IMR-90 (cell line): ENCODE data around the gene TMEM239. TPM values are rescaled to one million over a fixed set of nuclear protein-coding genes. Genes with fewer than 3 reads are reported as not detected.

Experiments used
- ATAC-seq: fragments of 200-7000 bp; cut with Tn5 transposase; 2 replicates; pipeline ENCODE4 v1.9.1; 2020; ENCODE audit warnings: low read depth, mild to moderate bottlenecking, moderate library complexity
- BruUV-seq: library from RNA; stranded (reverse); fragments of 400-500 nt; replicated peaks from 2 replicates; lab custom pipeline; 2021; lab: Mats Ljungman, UMichigan
- CTCF ChIA-PET: fragments of 300-600 bp; formaldehyde crosslinking; extraction: SDS; loops from one replicate; lab custom pipeline; 2021; ENCODE audit warnings: antibody characterized with exemption; lab: Yijun Ruan, JAX
- POLR2A ChIA-PET: fragments of 300-600 bp; sonication (Branson Sonifier 250); formaldehyde crosslinking; loops from one replicate; lab custom pipeline; 2022; ENCODE audit warnings: antibody characterized with exemption; ENCODE audit not compliant: unreplicated experiment; lab: Charles Lee
- DNase-seq: peaks from one replicate; pipeline ENCODE4 v3.0.0; 2013
- H2AFZ ChIP-seq: replicated peaks from 2 replicates; pipeline ENCODE3; 2013; ENCODE audit warnings: low read length, mild to moderate bottlenecking; ENCODE audit not compliant: poor library complexity
- H2AK5ac ChIP-seq: 2 replicates; pipeline ENCODE4 v1.6.1; 2013; ENCODE audit warnings: low read depth, low read length, inconsistent platforms
- H2AK9ac ChIP-seq: replicated peaks from 2 replicates; pipeline ENCODE3; 2013; ENCODE audit warnings: mild to moderate bottlenecking, low read depth, low read length, moderate library complexity; ENCODE audit not compliant: poor library complexity
- H2BK120ac ChIP-seq: 2 replicates; pipeline ENCODE4 v1.6.1; 2013; ENCODE audit warnings: low read depth, low read length, inconsistent platforms
- H2BK15ac ChIP-seq: 3 replicates; pipeline ENCODE4 v1.6.1; 2013; ENCODE audit warnings: low read depth, low read length, inconsistent platforms
- H2BK20ac ChIP-seq: 2 replicates; pipeline ENCODE4 v1.6.1; 2013; ENCODE audit warnings: low read depth, mild to moderate bottlenecking, inconsistent platforms, low read length, moderate library complexity
- H2BK5ac ChIP-seq: 2 replicates; pipeline ENCODE4 v1.6.1; 2013; ENCODE audit warnings: mild to moderate bottlenecking, low read depth, low read length, inconsistent platforms; ENCODE audit not compliant: poor library complexity, severe bottlenecking
- H3K14ac ChIP-seq: replicated peaks from 2 replicates; pipeline ENCODE4 v1.6.1; 2013; ENCODE audit warnings: low read depth, low read length, inconsistent platforms
- H3K18ac ChIP-seq: 2 replicates; pipeline ENCODE4 v1.6.1; 2013; ENCODE audit warnings: low read depth, low read length, control low read depth
- H3K23ac ChIP-seq: 2 replicates; pipeline ENCODE4 v1.6.1; 2013; ENCODE audit warnings: low read depth, low read length, inconsistent platforms
- H3K27ac ChIP-seq: 2 replicates; pipeline ENCODE4 v1.5.1; 2013; ENCODE audit warnings: mild to moderate bottlenecking, control low read depth, low read length; ENCODE audit not compliant: insufficient read depth
- H3K27me3 ChIP-seq: 2 replicates; pipeline ENCODE4 v1.6.1; 2013; ENCODE audit warnings: low read length; ENCODE audit not compliant: control insufficient read depth, insufficient read depth
- H3K36me3 ChIP-seq: 2 replicates; pipeline ENCODE4 v1.6.1; 2013; ENCODE audit warnings: low read length, mixed read lengths; ENCODE audit not compliant: control insufficient read depth, insufficient read depth
- H3K4ac ChIP-seq: 2 replicates; pipeline ENCODE4 v1.6.1; 2013; ENCODE audit warnings: low read depth, low read length, inconsistent platforms
- H3K4me1 ChIP-seq: 2 replicates; pipeline ENCODE4 v1.6.1; 2013; ENCODE audit warnings: low read length, mixed read lengths; ENCODE audit not compliant: control insufficient read depth, insufficient read depth
- H3K4me2 ChIP-seq: 2 replicates; pipeline ENCODE4 v1.6.1; 2013; ENCODE audit warnings: low read depth, mild to moderate bottlenecking, control low read depth, low read length, moderate library complexity
- H3K4me3 ChIP-seq: 2 replicates; pipeline ENCODE4 v1.5.1; 2013; ENCODE audit warnings: low read depth, mild to moderate bottlenecking, control low read depth, low read length, moderate library complexity; ENCODE audit not compliant: insufficient read depth
- H3K56ac ChIP-seq: 2 replicates; pipeline ENCODE4 v1.6.1; 2013; ENCODE audit warnings: low read length, inconsistent platforms; ENCODE audit not compliant: insufficient read depth; ENCODE audit errors: extremely low read depth
- H3K79me1 ChIP-seq, 2 experiments: 2 replicates each; pipeline ENCODE4 v1.6.1; 2013; ENCODE audit warnings: low read length in 2 of 2, inconsistent platforms in 1 of 2, low read depth in 1 of 2
- H3K9ac ChIP-seq: 2 replicates; pipeline ENCODE4 v1.6.1; 2013; ENCODE audit warnings: low read depth, low read length, control low read depth
- H3K9me1 ChIP-seq: 2 replicates; pipeline ENCODE4 v1.6.1; 2013; ENCODE audit warnings: low read length, inconsistent platforms; ENCODE audit not compliant: insufficient read depth
- H3K9me3 ChIP-seq: 2 replicates; pipeline ENCODE4 v1.6.1; 2013; ENCODE audit warnings: low read length; ENCODE audit not compliant: control insufficient read depth, insufficient read depth
- H4K20me1 ChIP-seq: 2 replicates; pipeline ENCODE4 v1.6.1; 2013; ENCODE audit warnings: low read length, inconsistent platforms; ENCODE audit not compliant: insufficient read depth
- H4K5ac ChIP-seq: 2 replicates; pipeline ENCODE4 v1.6.1; 2013; ENCODE audit warnings: mild to moderate bottlenecking, low read depth, low read length, control low read depth
- H4K8ac ChIP-seq, 2 experiments: 2 replicates each; pipeline ENCODE4 v1.6.1; 2013; ENCODE audit warnings: low read depth in 2 of 2, low read length in 2 of 2, control low read depth in 1 of 2, inconsistent platforms in 1 of 2
- H4K91ac ChIP-seq: 2 replicates; pipeline ENCODE4 v1.6.1; 2013; ENCODE audit warnings: low read depth, low read length, inconsistent platforms; ENCODE audit not compliant: insufficient read depth
- CEBPB ChIP-seq: IDR thresholded peaks from 2 replicates; pipeline ENCODE4 v1.6.1; 2012; ENCODE audit warnings: low read depth, low read length, improper control_type of control experiment
- CTCF ChIP-seq: conservative IDR thresholded peaks from 2 replicates; pipeline ENCODE4 v1.5.1; 2012; ENCODE audit warnings: mild to moderate bottlenecking, low read depth, low read length, improper control_type of control experiment
- FOS ChIP-seq: fragments of 150-350 bp; IDR thresholded peaks from 2 replicates; pipeline ENCODE4 v1.6.1; 2016; ENCODE audit warnings: low read depth, low read length
- MAZ ChIP-seq: IDR thresholded peaks from 2 replicates; pipeline ENCODE4 v1.6.1; 2012; ENCODE audit warnings: low read depth, mild to moderate bottlenecking, low read length, improper control_type of control experiment, moderate library complexity, borderline replicate concordance
- NFE2L2 ChIP-seq: fragments of 150-350 bp; IDR thresholded peaks from 2 replicates; pipeline ENCODE4 v1.6.1; 2016; ENCODE audit warnings: low read depth, mild to moderate bottlenecking, low read length
- POLR2A ChIP-seq: IDR thresholded peaks from 2 replicates; pipeline ENCODE4 v1.6.1; 2012; ENCODE audit warnings: mild to moderate bottlenecking, low read depth, low read length
- RAD21 ChIP-seq: IDR thresholded peaks from 2 replicates; pipeline ENCODE4 v1.6.1; 2012; ENCODE audit warnings: low read length, improper control_type of control experiment
- RCOR1 ChIP-seq: IDR thresholded peaks from 2 replicates; pipeline ENCODE4 v1.6.1; 2012; ENCODE audit warnings: mild to moderate bottlenecking, low read length, improper control_type of control experiment; ENCODE audit not compliant: insufficient replicate concordance
- SMC3 ChIP-seq: fragments of 150-350 bp; IDR thresholded peaks from 2 replicates; pipeline ENCODE4 v1.6.1; 2016; ENCODE audit warnings: low read depth, mild to moderate bottlenecking, antibody characterized with exemption, low read length, moderate library complexity
- USF2 ChIP-seq: fragments of 150-350 bp; IDR thresholded peaks from 2 replicates; pipeline ENCODE4 v1.6.1; 2017; ENCODE audit warnings: mild to moderate bottlenecking, antibody characterized with exemption, low read length, low read depth
- WGBS, 2 experiments: methylation state at CpG; one replicate each; pipeline versions ENCODE4 v1.1.5 to v1.1.7; 2013; ENCODE audit warnings: missing lambda C conversion rate in 2 of 2; ENCODE audit not compliant: insufficient read length in 1 of 2; ENCODE audit errors: extremely low coverage in 2 of 2; 5-methylcytosine and 5-hydroxymethylcytosine counted together
- dilution Hi-C: fragments of 300-500 bp; cut with HindIII; formaldehyde crosslinking; loops from one replicate; pipeline ENCODE4 v1.14.3; 2018; ENCODE audit warnings: low sequenced_read_pairs; ENCODE audit not compliant: unreplicated experiment
- in situ Hi-C: fragments of 300-500 bp; cut with MboI; formaldehyde crosslinking; loops from 3 replicates; pipeline ENCODE4 v1.14.3; 2019; ENCODE audit warnings: low sequenced_read_pairs, inconsistent platforms, mixed read lengths
- intact Hi-C: fragments of 100-400 bp; cut with micrococcal nuclease; formaldehyde crosslinking; loops from 2 replicates; pipeline ENCODE4 v1.10.0; 2022
- polyA plus RNA-seq, 3 experiments: library from polyadenylated mRNA; depleted of rRNA; stranded (reverse); fragments of >200 nt; gene quantifications; 2 replicates each; pipeline ENCODE4 v1.2.3, GENCODE V29; 2012; ENCODE audit warnings: low replicate concordance in 1 of 3
- total RNA-seq: library from RNA; depleted of rRNA; stranded (reverse); fragments of >200 nt; gene quantifications from 2 replicates; pipeline ENCODE4 v1.2.3, GENCODE V29; 2012

Gene TMEM239
- total and polyA plus RNA-seq, 2 of the 4 experiments (the other 2 are of a cell fraction), result 0.32 TPM; not detected in 1

GRCh38 chr20:2812189-2812588, 4.0 kb upstream of the TMEM239 start:
- H3K27ac ChIP-seq, result no peak overlapping the region
- H3K79me1 ChIP-seq, result 0 out of 4 replicates have a peak, but pooled peaks cover 0 to 5% of the 10 kb centered on the region in 2 experiments
- intact Hi-C loops, result no loop called here
- no peak overlapping the region for H2BK15ac ChIP-seq
- no peak overlapping the region for H3K4me3 ChIP-seq
- peaks cover 7% of the 10 kb centered on the region for H3K27me3 ChIP-seq
- no peak overlapping the region for H2AK5ac ChIP-seq
- no peak overlapping the region for H2AK9ac ChIP-seq
- no peak overlapping the region for H4K91ac ChIP-seq
- no peak overlapping the region for H2BK20ac ChIP-seq
- H4K5ac ChIP-seq, result no peak overlapping the region
- in situ Hi-C loops, result loop anchor here (25.0 kb wide), 1 partner anchor 700 kb away; the partner anchor contains the start of gene STK35
- peaks cover 16% of the 10 kb centered on the region for H3K4me1 ChIP-seq
- H2AFZ ChIP-seq, result no peak overlapping the region
- TF ChIP-seq USF2 (no peak), NFE2L2 (no peak), POLR2A (no peak), CTCF (no peak), SMC3 (no peak), MAZ (no peak), CEBPB (no peak), FOS (no peak), RAD21 (no peak), RCOR1 (no peak)
- peaks cover 2% of the 10 kb centered on the region; the same call in 1 of the 2 replicates for H3K9me3 ChIP-seq
- H4K20me1 ChIP-seq, result no peaks in the 10 kb centered on the region
- POLR2A ChIA-PET, result no interaction called here
- H3K23ac ChIP-seq, result no peak overlapping the region
- peaks cover 19% of the 10 kb centered on the region for H3K9me1 ChIP-seq
- DNase-seq, result no peak
- no peak overlapping the region for H4K8ac ChIP-seq
- no CpG with 5 or more reads among the region's 3 CpGs for WGBS, 2 experiments
- H2BK120ac ChIP-seq, result no peak overlapping the region
- H3K14ac ChIP-seq, result no peak overlapping the region
- H3K4me2 ChIP-seq, result no peak overlapping the region
- no TSS peak for BruUV-seq
- H3K36me3 ChIP-seq, result no peaks in the 10 kb centered on the region
- CTCF ChIA-PET, result no interaction called here
- H3K4ac ChIP-seq, result no peak overlapping the region
- no peak overlapping the region for H3K56ac ChIP-seq
- dilution Hi-C loops, result no loop called here
- no peak overlapping the region for H3K9ac ChIP-seq
- H3K18ac ChIP-seq, result no peak overlapping the region
- H2BK5ac ChIP-seq, result no peak overlapping the region
- no peak for ATAC-seq
